ENCODE results near the gene MRGPRF. TPM values are rescaled to one million over a fixed set of nuclear protein-coding genes. Genes with fewer than 3 reads are reported as not detected.

MRGPRF gene
- 29.8 TPM for total RNA-seq
- long read RNA-seq, transcript MRGPRF-201 (3 exons, 2,295 nt): major isoform, 118 of 156 reads
- long read RNA-seq, partial matches to known transcripts: 1 of 156 reads
- long read RNA-seq, other reads (novel, unspliced or antisense): 37 of 156 reads

- DNase-seq (ENCODE audit: low spot score): peak; percentile 93
These were observed at the start of gene MRGPRF for GRCh38 chr11:69013009-69013951. Gene MRGPRF (minus strand): TSS chr11:69013246. CDS start chr11:69009901, 3,345 bp downstream.

GRCh38 chr11:69062169-69062855, 49.3 kb upstream of the MRGPRF start:
- DNase-seq (ENCODE audit: low spot score): no peak

GRCh38 chr11:69061713-69062053, 48.6 kb upstream of the MRGPRF start:
- no peak for DNase-seq (ENCODE audit: low spot score)

GRCh38 chr11:69060806-69061712, 48.0 kb upstream of the MRGPRF start:
- no peak for DNase-seq (ENCODE audit: low spot score)

- DNase-seq (ENCODE audit: low spot score): no peak
These were observed 46.9 kb upstream of the MRGPRF start for GRCh38 chr11:69059985-69060384.

GRCh38 chr11:69059429-69059828, 46.4 kb upstream of the MRGPRF start:
- no peak for DNase-seq (ENCODE audit: low spot score)

GRCh38 chr11:69058511-69059270, 45.6 kb upstream of the MRGPRF start:
- no peak for DNase-seq (ENCODE audit: low spot score)

- no peak for DNase-seq (ENCODE audit: low spot score)
These were observed 44.8 kb upstream of the MRGPRF start for GRCh38 chr11:69057801-69058200.

- DNase-seq (ENCODE audit: low spot score): no peak
These were observed 44.2 kb upstream of the MRGPRF start for GRCh38 chr11:69057236-69057635.

- DNase-seq (ENCODE audit: low spot score): no peak
These were observed 42.8 kb upstream of the MRGPRF start for GRCh38 chr11:69055598-69056516.

GRCh38 chr11:69055212-69055586, 42.2 kb upstream of the MRGPRF start:
- no peak for DNase-seq (ENCODE audit: low spot score)

GRCh38 chr11:69054397-69055211, 41.6 kb upstream of the MRGPRF start:
- DNase-seq (ENCODE audit: low spot score): no peak

GRCh38 chr11:69053546-69054396, 40.7 kb upstream of the MRGPRF start:
- no peak for DNase-seq (ENCODE audit: low spot score)

GRCh38 chr11:69053169-69053477, 40.1 kb upstream of the MRGPRF start:
- DNase-seq (ENCODE audit: low spot score): no peak

GRCh38 chr11:69052343-69053168, 39.5 kb upstream of the MRGPRF start:
- no peak for DNase-seq (ENCODE audit: low spot score)

- DNase-seq (ENCODE audit: low spot score): no peak
These were observed 38.6 kb upstream of the MRGPRF start for GRCh38 chr11:69051381-69052342.

All from mesenteric fat pad (tissue), 1 donor.